IPS DF 4.7 (cell line): Measurements from ENCODE around the gene PRND.
A peak's percentile ranks its signal among the peaks of the same experiment; 100 is the strongest.
"Not testable (repeated sequence)": the region's sequence is repeated elsewhere in the genome, so short reads cannot be mapped to it uniquely, and the experiment has no call there.

Experiments used
- DNase-seq: peaks from one replicate; pipeline ENCODE4 v3.0.0-alpha.2; 2013; ENCODE audit warnings: low spot score; ENCODE audit errors: extremely low read depth

The PRND gene

GRCh38 chr20:4737857-4738627 is 16.3 kb downstream of the PRND start:
- no peak for DNase-seq

- no peak for DNase-seq
These were observed 19.2 kb downstream of the PRND start for GRCh38 chr20:4740774-4741431.

GRCh38 chr20:4748847-4749246 is 27.1 kb downstream of the PRND start:
- DNase-seq: peak; percentile 28

- no peak for DNase-seq
These were observed 27.6 kb downstream of the PRND start for GRCh38 chr20:4749326-4749725.

GRCh38 chr20:4750381-4750780 is 28.7 kb downstream of the PRND start:
- DNase-seq: no peak

GRCh38 chr20:4759100-4759884 is 37.6 kb downstream of the PRND start:
- not testable (repeated sequence) for DNase-seq

- no peak for DNase-seq
These were observed 41.6 kb downstream of the PRND start for GRCh38 chr20:4763261-4763660.

- no peak for DNase-seq
These were observed 42.2 kb downstream of the PRND start for GRCh38 chr20:4763723-4764510.

- DNase-seq: no peak
These were observed 43.1 kb downstream of the PRND start for GRCh38 chr20:4764805-4765204.

GRCh38 chr20:4765681-4766080 is 44.0 kb downstream of the PRND start:
- no peak for DNase-seq

- DNase-seq: no peak
These were observed 44.9 kb downstream of the PRND start for GRCh38 chr20:4766631-4767030.

GRCh38 chr20:4767084-4767483 is 45.4 kb downstream of the PRND start:
- no peak for DNase-seq

- DNase-seq: no peak
These were observed 47.6 kb downstream of the PRND start for GRCh38 chr20:4769328-4769727.

GRCh38 chr20:4770026-4770425 is 48.3 kb downstream of the PRND start:
- no peak for DNase-seq

- DNase-seq: no peak
These were observed 49.3 kb downstream of the PRND start for GRCh38 chr20:4771004-4771403.

GRCh38 chr20:4772132-4772531 is 50.4 kb downstream of the PRND start:
- no peak for DNase-seq

- DNase-seq: not testable (repeated sequence)
These were observed 51.3 kb downstream of the PRND start for GRCh38 chr20:4773014-4773413.

GRCh38 chr20:4773736-4774135 is 52.0 kb downstream of the PRND start:
- DNase-seq: no peak

- DNase-seq: no peak
These were observed 52.5 kb downstream of the PRND start for GRCh38 chr20:4774207-4774606.

- DNase-seq: no peak
These were observed 53.8 kb downstream of the PRND start for GRCh38 chr20:4775322-4776078.
